Measurements from ENCODE around the gene SENP3. TPM values are rescaled to one million over a fixed set of nuclear protein-coding genes. Genes with fewer than 3 reads are reported as not detected.
"Not testable (repeated sequence)": the region's sequence is repeated elsewhere in the genome, so short reads cannot be mapped to it uniquely, and the experiment has no call there.

The SENP3 gene
- total RNA-seq, 3 donors from 2014 or later (not counting 1 experiment from before 2014, with no cell fraction given): 36.9 to 42.3 (median 39.1) TPM

GRCh38 chr17:7591596-7591995, 29.9 kb downstream of the SENP3 start:
- Histone ChIP-seq H3K9me3 (ENCODE audit: control insufficient read depth, insufficient read depth, low read length) (no peaks in the 10 kb centered on the region), H3K4me1 (ENCODE audit: control insufficient read depth, insufficient read depth, low read length) (peaks cover 8% of the 10 kb centered on the region), H3K4me3 (ENCODE audit: low read length) (no peak overlapping the region), H3K36me3 (ENCODE audit: control insufficient read depth, insufficient read depth, low read length) (peaks cover 62% of the 10 kb centered on the region), H3K27me3 (ENCODE audit: control insufficient read depth, insufficient read depth, low read length) (no peaks in the 10 kb centered on the region), H3K27ac (ENCODE audit: low read length) (no peak overlapping the region)
- H3K4me1 Mint-ChIP-seq: no peaks in the 10 kb centered on the region
- H3K27ac Mint-ChIP-seq: peak overlapping the region in 1 of 2 donors; percentile 4
- no peaks in the 10 kb centered on the region for H3K9me3 Mint-ChIP-seq
- intact Hi-C loops (cut with micrococcal nuclease): no loop called here
- no peak overlapping the region for H3K4me3 Mint-ChIP-seq
- ATAC-seq (no peak), DNase-seq (no peak)
- WGBS (ENCODE audit: insufficient coverage): 100% methylated on average over 1 of the region's 5 CpGs
- H3K36me3 Mint-ChIP-seq: peaks cover 16% of the 10 kb centered on the region
- no peak for TF ChIP-seq CTCF (IDR thresholded peaks at IDR 0.05)
- H3K27me3 Mint-ChIP-seq (ENCODE audit: low read depth in 2 of 2): no peaks in the 10 kb centered on the region

- intact Hi-C loops (cut with micrococcal nuclease): no loop called here
- ATAC-seq: no peak
- Mint-ChIP-seq H3K4me1 (no peaks in the 10 kb centered on the region), H3K36me3 (peaks cover 23% of the 10 kb centered on the region), H3K9me3 (no peaks in the 10 kb centered on the region), H3K27me3 (ENCODE audit: low read depth in 2 of 2) (no peaks in the 10 kb centered on the region), H3K27ac (no peak overlapping the region), H3K4me3 (no peak overlapping the region)
- no peaks in the 10 kb centered on the region for H3K27me3 ChIP-seq (ENCODE audit: control insufficient read depth, insufficient read depth, low read length)
- no peak for TF ChIP-seq CTCF (IDR thresholded peaks at IDR 0.05)
- no peak overlapping the region for H3K27ac ChIP-seq (ENCODE audit: low read length)
- WGBS (ENCODE audit: insufficient coverage): 97% methylated on average over 23 of the region's 23 CpGs
- peaks cover 8% of the 10 kb centered on the region for H3K4me1 ChIP-seq (ENCODE audit: control insufficient read depth, insufficient read depth, low read length)
- no peak overlapping the region for H3K4me3 ChIP-seq (ENCODE audit: low read length)
- peaks cover 63% of the 10 kb centered on the region for H3K36me3 ChIP-seq (ENCODE audit: control insufficient read depth, insufficient read depth, low read length)
- no peaks in the 10 kb centered on the region for H3K9me3 ChIP-seq (ENCODE audit: control insufficient read depth, insufficient read depth, low read length)
- no peak for DNase-seq
Measured at GRCh38 chr17:7592422-7593021, 30.8 kb downstream of the SENP3 start.

GRCh38 chr17:7593296-7593695, 31.6 kb downstream of the SENP3 start:
- Mint-ChIP-seq H3K4me3 (no peak overlapping the region), H3K27me3 (ENCODE audit: low read depth in 2 of 2) (no peaks in the 10 kb centered on the region), H3K27ac (no peak overlapping the region), H3K36me3 (peaks cover 23% of the 10 kb centered on the region), H3K4me1 (no peaks in the 10 kb centered on the region), H3K9me3 (no peaks in the 10 kb centered on the region)
- intact Hi-C loops (cut with micrococcal nuclease): no loop called here
- DNase-seq (no peak), ATAC-seq (no peak)
- no peak overlapping the region for H3K4me3 ChIP-seq (ENCODE audit: low read length)
- no peaks in the 10 kb centered on the region for H3K9me3 ChIP-seq (ENCODE audit: control insufficient read depth, insufficient read depth, low read length)
- no peak for TF ChIP-seq CTCF (IDR thresholded peaks at IDR 0.05)
- WGBS (ENCODE audit: insufficient coverage): 93% methylated on average over 12 of the region's 12 CpGs
- peaks cover 8% of the 10 kb centered on the region for H3K4me1 ChIP-seq (ENCODE audit: control insufficient read depth, insufficient read depth, low read length)
- no peak overlapping the region for H3K27ac ChIP-seq (ENCODE audit: low read length)
- no peaks in the 10 kb centered on the region for H3K27me3 ChIP-seq (ENCODE audit: control insufficient read depth, insufficient read depth, low read length)
- H3K36me3 ChIP-seq (ENCODE audit: control insufficient read depth, insufficient read depth, low read length): peaks cover 61% of the 10 kb centered on the region

- H3K4me3 Mint-ChIP-seq; intact Hi-C loops (cut with micrococcal nuclease); H3K4me3 ChIP-seq (ENCODE audit: low read length); ATAC-seq; H3K27me3 Mint-ChIP-seq (ENCODE audit: low read depth in 2 of 2); DNase-seq; H3K27ac ChIP-seq (ENCODE audit: low read length); H3K4me1 Mint-ChIP-seq; H3K27ac Mint-ChIP-seq; H3K9me3 ChIP-seq (ENCODE audit: control insufficient read depth, insufficient read depth, low read length); H3K27me3 ChIP-seq (ENCODE audit: control insufficient read depth, insufficient read depth, low read length); H3K4me1 ChIP-seq (ENCODE audit: control insufficient read depth, insufficient read depth, low read length); H3K9me3 Mint-ChIP-seq: not testable (repeated sequence)
- peaks cover 77% of the 10 kb centered on the region for H3K36me3 ChIP-seq (ENCODE audit: control insufficient read depth, insufficient read depth, low read length)
- 100% methylated on average over 3 of the region's 5 CpGs for WGBS (ENCODE audit: insufficient coverage)
- H3K36me3 Mint-ChIP-seq: peaks cover 38% of the 10 kb centered on the region
Measured at GRCh38 chr17:7597561-7597960, 35.8 kb downstream of the SENP3 start.
